HG02852 (cell line): Measurements from ENCODE around the gene BDKRB2.

Experiments used
- ATAC-seq: cut with Tn5 transposase; IDR thresholded peaks from one replicate; pipeline ENCODE4 v1.9.1; 2021; ENCODE audit warnings: mild to moderate bottlenecking, moderate library complexity; ENCODE audit not compliant: unreplicated experiment

The BDKRB2 gene

GRCh38 chr14:96249029-96249428, 44.4 kb downstream of the BDKRB2 start:
- no peak for ATAC-seq

GRCh38 chr14:96250485-96250884, 45.8 kb downstream of the BDKRB2 start:
- no peak for ATAC-seq

GRCh38 chr14:96251656-96252155, 47.1 kb downstream of the BDKRB2 start:
- ATAC-seq = no peak

GRCh38 chr14:96252323-96252998, 47.8 kb downstream of the BDKRB2 start:
- ATAC-seq = no peak

- no peak for ATAC-seq
These were observed 48.4 kb downstream of the BDKRB2 start for GRCh38 chr14:96252999-96253539.

GRCh38 chr14:96254687-96255086, 50.0 kb downstream of the BDKRB2 start:
- ATAC-seq = no peak

GRCh38 chr14:96255501-96256366, 51.1 kb downstream of the BDKRB2 start, which contains the start of gene BDKRB1:
TSS of gene BDKRB1 (plus strand) at chr14:96256210. CDS start at chr14:96263683, 7,473 bp downstream.
- no peak for ATAC-seq

- ATAC-seq = no peak
These were observed 51.8 kb downstream of the BDKRB2 start for GRCh38 chr14:96256407-96256806.

- ATAC-seq = no peak
These were observed 52.4 kb downstream of the BDKRB2 start for GRCh38 chr14:96257056-96257455.

- no peak for ATAC-seq
These were observed 53.3 kb downstream of the BDKRB2 start for GRCh38 chr14:96257900-96258299.

- ATAC-seq = no peak
These were observed 55.7 kb downstream of the BDKRB2 start for GRCh38 chr14:96260341-96260821.

GRCh38 chr14:96261053-96261452, 56.4 kb downstream of the BDKRB2 start:
- no peak for ATAC-seq

- no peak for ATAC-seq
These were observed 57.4 kb downstream of the BDKRB2 start for GRCh38 chr14:96261772-96262655.

GRCh38 chr14:96263347-96264199, 58.9 kb downstream of the BDKRB2 start:
- no peak for ATAC-seq

- ATAC-seq = no peak
These were observed 59.5 kb downstream of the BDKRB2 start for GRCh38 chr14:96264200-96264553.

GRCh38 chr14:96264853-96265252, 60.2 kb downstream of the BDKRB2 start:
- no peak for ATAC-seq

- no peak for ATAC-seq
These were observed 60.9 kb downstream of the BDKRB2 start for GRCh38 chr14:96265383-96266095.

GRCh38 chr14:96267336-96267735, 62.7 kb downstream of the BDKRB2 start:
- no peak for ATAC-seq

GRCh38 chr14:96267916-96268315, 63.3 kb downstream of the BDKRB2 start:
- ATAC-seq = no peak
